Endothelial cell of umbilical vein (primary cell): Measurements from ENCODE around the gene CMIP. TPM values are rescaled to one million over a fixed set of nuclear protein-coding genes. Genes with fewer than 3 reads are reported as not detected.

ENCODE experiments used
- BruUV-seq: library from RNA; stranded (reverse); fragments of 400-500 nt; replicated peaks from 2 replicates; lab custom pipeline; 2021; lab: Mats Ljungman, UMichigan
- CTCF ChIA-PET: fragments of 300-600, 350-600 bp; sonication (Branson Sonifier 250); formaldehyde crosslinking; loops from one replicate; lab custom pipeline; 2021; ENCODE audit warnings: antibody characterized with exemption, inconsistent platforms; lab: Charles Lee
- POLR2A ChIA-PET: fragments of 300-600, 350-600 bp; sonication (Branson Sonifier 250); formaldehyde crosslinking; loops from one replicate; lab custom pipeline; 2021; ENCODE audit warnings: antibody characterized with exemption, inconsistent platforms; lab: Charles Lee
- DNase-seq: peaks from one replicate; pipeline ENCODE4 v3.0.0-alpha.2; 2011; ENCODE audit warnings: low read depth, low spot score
- FAIRE-seq: peaks from 2 replicates; lab custom pipeline; 2011; peaks lifted over from hg19 to GRCh38; lab: Jason Lieb, UNC
- H2AFZ ChIP-seq: 2 replicates; pipeline ENCODE4 v1.6.0; 2012; ENCODE audit warnings: low read depth, low read length, control low read depth, inconsistent platforms
- H3K27ac ChIP-seq: 2 replicates; pipeline ENCODE4 v1.5.1; 2011; ENCODE audit warnings: low read depth, mild to moderate bottlenecking, control low read depth, low read length, moderate library complexity; ENCODE audit not compliant: insufficient read depth
- H3K27me3 ChIP-seq, 2 experiments: 2 replicates each; pipeline versions ENCODE4 v1.6.0 to v1.6.1; 2011; ENCODE audit warnings: low read length in 2 of 2, mixed read lengths in 1 of 2; ENCODE audit not compliant: control insufficient read depth in 2 of 2, insufficient read depth in 2 of 2
- H3K36me3 ChIP-seq, 2 experiments: 2 replicates in 1 of 2; 3 replicates in 1 of 2; pipeline ENCODE4 v1.5.1; 2011; ENCODE audit warnings: low read length in 2 of 2, mild to moderate bottlenecking in 1 of 2, moderate library complexity in 1 of 2; ENCODE audit not compliant: control insufficient read depth in 2 of 2, insufficient read depth in 2 of 2; ENCODE audit errors: extremely low read depth in 1 of 2
- H3K4me1 ChIP-seq: 3 replicates; pipeline ENCODE4 v1.5.1; 2011; ENCODE audit warnings: mild to moderate bottlenecking, low read length; ENCODE audit not compliant: control insufficient read depth, insufficient read depth; ENCODE audit errors: extremely low read depth
- H3K4me2 ChIP-seq: 2 replicates; pipeline ENCODE4 v1.6.1; 2011; ENCODE audit warnings: low read length, control low read depth, mixed read lengths; ENCODE audit not compliant: insufficient read depth
- H3K4me3 ChIP-seq, 3 experiments: fragments of 200-600 bp in 1 of 3; sonication (generic), shearing (Covaris generic) in 1 of 3; replicated peaks in 1 of 3; 2 replicates each; pipeline ENCODE4 v1.5.1; 2011 to 2016; ENCODE audit warnings: control low read depth in 3 of 3, low read length in 3 of 3, mild to moderate bottlenecking in 2 of 3, inconsistent platforms in 1 of 3, low read depth in 1 of 3, moderate library complexity in 1 of 3; ENCODE audit not compliant: insufficient read depth in 1 of 3
- H3K79me2 ChIP-seq: 2 replicates; pipeline ENCODE4 v1.6.0; 2012; ENCODE audit warnings: low read length, inconsistent platforms; ENCODE audit not compliant: control insufficient read depth, insufficient read depth
- H3K9ac ChIP-seq: replicated peaks from 2 replicates; pipeline ENCODE3; 2011; ENCODE audit warnings: low read length, control low read depth; ENCODE audit not compliant: insufficient read depth; ENCODE audit errors: extremely low read depth
- H3K9me1 ChIP-seq: replicated peaks from 3 replicates; pipeline ENCODE4 v1.6.0; 2011; ENCODE audit warnings: mild to moderate bottlenecking, low read length; ENCODE audit not compliant: control insufficient read depth, insufficient read depth; ENCODE audit errors: extremely low read depth
- H3K9me3 ChIP-seq: replicated peaks from 2 replicates; pipeline ENCODE4 v1.5.1; 2012; ENCODE audit warnings: low read length, inconsistent platforms; ENCODE audit not compliant: control insufficient read depth, insufficient read depth
- H4K20me1 ChIP-seq: replicated peaks from 2 replicates; pipeline ENCODE3; 2011; ENCODE audit warnings: mild to moderate bottlenecking, low read length; ENCODE audit not compliant: control insufficient read depth, insufficient read depth; ENCODE audit errors: extremely low read depth
- EZH2 ChIP-seq: IDR thresholded peaks from 2 replicates; pipeline ENCODE4 v1.6.1; 2012; ENCODE audit warnings: borderline replicate concordance, low read depth, mild to moderate bottlenecking, moderate library complexity, low read length, inconsistent platforms; ENCODE audit not compliant: severe bottlenecking
- FOS ChIP-seq: IDR thresholded peaks from 2 replicates; pipeline ENCODE4 v1.6.1; 2011; ENCODE audit warnings: mild to moderate bottlenecking, low read length, moderate library complexity, borderline replicate concordance; ENCODE audit not compliant: insufficient read depth
- GATA2 ChIP-seq: IDR thresholded peaks from 2 replicates; pipeline ENCODE4 v1.7.0; 2011; ENCODE audit warnings: low read depth, mild to moderate bottlenecking, moderate library complexity, mixed read lengths, low read length; ENCODE audit not compliant: insufficient read length, insufficient read depth
- JUN ChIP-seq: IDR thresholded peaks from 2 replicates; pipeline ENCODE4 v1.6.1; 2011; ENCODE audit warnings: borderline replicate concordance, low read depth; ENCODE audit not compliant: insufficient read length, insufficient read depth
- MYC ChIP-seq: IDR thresholded peaks from one replicate; pipeline ENCODE4 v1.6.1; 2011; ENCODE audit warnings: mild to moderate bottlenecking, low read depth, low read length
- POLR2A ChIP-seq: IDR thresholded peaks from 2 replicates; pipeline ENCODE4 v1.6.1; 2012; ENCODE audit warnings: low read depth, mild to moderate bottlenecking, control low read depth, low read length
- POLR2AphosphoS5 ChIP-seq: IDR thresholded peaks from 2 replicates; pipeline ENCODE4 v1.6.1; 2012; ENCODE audit warnings: low read depth, mild to moderate bottlenecking, control low read depth, low read length, moderate library complexity; ENCODE audit not compliant: insufficient read depth
- dilution Hi-C: fragments of 300-500 bp; cut with MboI; formaldehyde crosslinking; loops from one replicate; pipeline ENCODE4 v1.15.0; 2019; ENCODE audit warnings: low sequenced_read_pairs; ENCODE audit not compliant: extremely low pct_ligation_motif_present
- intact Hi-C: fragments of 100-400 bp; cut with micrococcal nuclease; formaldehyde crosslinking; loops from one replicate; pipeline ENCODE4 v1.10.0; 2022
- polyA plus RNA-seq, 4 experiments: library from polyadenylated mRNA; depleted of rRNA in 3 of 4; stranded (reverse) in 3 of 4; unstranded in 1 of 4; fragments of >200 nt; gene quantifications; 2 replicates each; pipeline versions ENCODE4 v1.2.1 to v1.2.3, GENCODE V29; 2011 to 2012; ENCODE audit warnings: missing spikeins in 1 of 4
- total RNA-seq: library from RNA; stranded (reverse); gene quantifications from 2 replicates; pipeline ENCODE4 v1.2.3, GENCODE V29; 2021
- TF ChIP-seq, protein P1 (sequence below): IDR thresholded peaks from 2 replicates; pipeline ENCODE4 v1.6.1; 2011; ENCODE audit not compliant: insufficient read depth, insufficient read length
- TF ChIP-seq, protein P2 (sequence below), 2 donors: IDR thresholded peaks; 1 replicate in 1 of 2; 2 replicates in 1 of 2; pipeline ENCODE4 v1.5.1; 2011; ENCODE audit warnings: low read length in 2 of 2, mild to moderate bottlenecking in 2 of 2, moderate library complexity in 2 of 2, control low read depth in 1 of 2, inconsistent platforms in 1 of 2, low read depth in 1 of 2; ENCODE audit not compliant: insufficient read depth in 1 of 2; ENCODE audit errors: extremely low read depth in 1 of 2

CMIP gene
- total and polyA plus RNA-seq, 2 donors (not counting 3 experiments of a cell fraction or from before 2014, with no cell fraction given): 29.0 to 101 TPM

DNA sequence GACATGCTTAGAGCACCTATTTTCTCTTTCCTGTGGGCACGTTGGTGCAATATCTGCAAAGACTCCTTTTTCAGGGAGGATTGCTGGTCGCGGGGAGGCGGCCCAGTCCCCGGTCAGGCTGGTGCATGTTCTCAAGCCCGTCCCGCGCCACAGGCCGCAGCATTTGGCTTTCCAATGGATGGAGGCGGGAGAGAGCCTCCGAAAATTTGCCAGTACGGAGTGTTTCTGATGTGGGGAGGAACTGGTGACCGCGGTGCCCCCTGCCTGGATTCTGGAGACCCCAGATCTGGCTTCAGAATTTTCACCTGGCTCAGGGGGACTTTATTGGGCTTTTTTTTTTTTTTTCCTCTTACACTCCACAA lies 2.3 kb downstream of the CMIP start:
- POLR2A ChIA-PET: no interaction called here
- peaks cover 0 to 1% of the 10 kb centered on the region in 2 experiments for H3K36me3 ChIP-seq
- H2AFZ ChIP-seq: no peak overlapping the region
- dilution Hi-C loops (no loop called here), intact Hi-C loops (loop anchor here (1.0 to 5.0 kb wide), 8 partner anchors 9 to 276 kb away; no protein-coding TSS in a partner anchor)
- CTCF ChIA-PET: interaction anchor here (0.7 to 1.4 kb wide), 3 partner anchors 43 to 250 kb away, joined by 3 read pairs; no protein-coding TSS in a partner anchor
- peaks cover 25% of the 10 kb centered on the region for H3K4me1 ChIP-seq
- TF ChIP-seq JUN (no peak), MYC (no peak), POLR2A (no peak), POLR2AphosphoS5 (no peak), FOS (no peak), GATA2 (no peak), EZH2 (no peak)
- TF ChIP-seq, protein P1, sequence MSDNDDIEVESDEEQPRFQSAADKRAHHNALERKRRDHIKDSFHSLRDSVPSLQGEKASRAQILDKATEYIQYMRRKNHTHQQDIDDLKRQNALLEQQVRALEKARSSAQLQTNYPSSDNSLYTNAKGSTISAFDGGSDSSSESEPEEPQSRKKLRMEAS: no peak
- TF ChIP-seq, protein P2, sequence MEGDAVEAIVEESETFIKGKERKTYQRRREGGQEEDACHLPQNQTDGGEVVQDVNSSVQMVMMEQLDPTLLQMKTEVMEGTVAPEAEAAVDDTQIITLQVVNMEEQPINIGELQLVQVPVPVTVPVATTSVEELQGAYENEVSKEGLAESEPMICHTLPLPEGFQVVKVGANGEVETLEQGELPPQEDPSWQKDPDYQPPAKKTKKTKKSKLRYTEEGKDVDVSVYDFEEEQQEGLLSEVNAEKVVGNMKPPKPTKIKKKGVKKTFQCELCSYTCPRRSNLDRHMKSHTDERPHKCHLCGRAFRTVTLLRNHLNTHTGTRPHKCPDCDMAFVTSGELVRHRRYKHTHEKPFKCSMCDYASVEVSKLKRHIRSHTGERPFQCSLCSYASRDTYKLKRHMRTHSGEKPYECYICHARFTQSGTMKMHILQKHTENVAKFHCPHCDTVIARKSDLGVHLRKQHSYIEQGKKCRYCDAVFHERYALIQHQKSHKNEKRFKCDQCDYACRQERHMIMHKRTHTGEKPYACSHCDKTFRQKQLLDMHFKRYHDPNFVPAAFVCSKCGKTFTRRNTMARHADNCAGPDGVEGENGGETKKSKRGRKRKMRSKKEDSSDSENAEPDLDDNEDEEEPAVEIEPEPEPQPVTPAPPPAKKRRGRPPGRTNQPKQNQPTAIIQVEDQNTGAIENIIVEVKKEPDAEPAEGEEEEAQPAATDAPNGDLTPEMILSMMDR (IDR thresholded peaks at IDR 0.05; ENCODE audit: extremely low read depth in 1 of 2, insufficient read depth in 1 of 2, low read depth in 1 of 2, low read length in 2 of 2): no peak
- H3K4me3 ChIP-seq: peak overlapping the region in 2 of 3 experiments; percentile 96 to 97
- H3K9me3 ChIP-seq: no peaks in the 10 kb centered on the region
- peak overlapping the region; percentile 81 for H3K27ac ChIP-seq
- peak overlapping the region; percentile 97 for H3K4me2 ChIP-seq
- no peaks in the 10 kb centered on the region for H3K9me1 ChIP-seq
- BruUV-seq: no TSS peak
- peaks cover 4% of the 10 kb centered on the region for H4K20me1 ChIP-seq
- FAIRE-seq (no peak), DNase-seq (no peak)
- H3K27me3 ChIP-seq: peaks cover 7 to 14% of the 10 kb centered on the region in 2 experiments
- H3K9ac ChIP-seq: peak overlapping the region; percentile 96
- H3K79me2 ChIP-seq: peaks cover 68% of the 10 kb centered on the region
